DND-41 (cell line): ENCODE data around the gene NIBAN1.

Source experiments
- ATAC-seq: fragments of 200-7000 bp; cut with Tn5 transposase; 3 replicates; pipeline ENCODE4 v1.9.1; 2021; ENCODE audit warnings: low read depth; ENCODE audit not compliant: insufficient read depth
- DNase-seq: peaks from one replicate; pipeline ENCODE4 v3.0.0-alpha.2; 2020
- H2AFZ ChIP-seq: 2 replicates; pipeline ENCODE4 v1.6.0; 2012; ENCODE audit warnings: low read depth, low read length
- H3K27ac ChIP-seq: 2 replicates; pipeline ENCODE4 v1.5.1; 2012; ENCODE audit warnings: low read length, inconsistent platforms
- H3K27me3 ChIP-seq: fragments of 200-600 bp; sonication (generic); 2 replicates; pipeline ENCODE4 v1.6.0; 2012; ENCODE audit warnings: low read length, mild to moderate bottlenecking, inconsistent platforms; ENCODE audit not compliant: insufficient read depth, poor library complexity
- H3K36me3 ChIP-seq: 2 replicates; pipeline ENCODE4 v1.5.1; 2012; ENCODE audit warnings: low read length, inconsistent platforms; ENCODE audit not compliant: insufficient read depth
- H3K4me1 ChIP-seq: 2 replicates; pipeline ENCODE4 v1.5.1; 2012; ENCODE audit warnings: mild to moderate bottlenecking, low read length; ENCODE audit not compliant: insufficient read depth
- H3K4me2 ChIP-seq: 2 replicates; pipeline ENCODE4 v1.6.0; 2012; ENCODE audit warnings: mild to moderate bottlenecking, moderate library complexity, low read length, inconsistent platforms; ENCODE audit not compliant: insufficient read depth
- H3K4me3 ChIP-seq, 2 experiments: fragments of 200-600 bp in 1 of 2; shearing (Covaris generic) in 1 of 2; 2 replicates each; pipeline ENCODE4 v1.5.1; 2012 to 2016; ENCODE audit warnings: inconsistent platforms in 2 of 2, low read length in 2 of 2, mild to moderate bottlenecking in 2 of 2, low read depth in 1 of 2, moderate library complexity in 1 of 2
- H3K79me2 ChIP-seq: 2 replicates; pipeline ENCODE4 v1.6.0; 2012; ENCODE audit warnings: low read length, inconsistent platforms; ENCODE audit not compliant: insufficient read depth
- H3K9ac ChIP-seq: 2 replicates; pipeline ENCODE4 v1.6.0; 2012; ENCODE audit warnings: low read depth, mild to moderate bottlenecking, inconsistent platforms, low read length, moderate library complexity
- H3K9me3 ChIP-seq: 2 replicates; pipeline ENCODE4 v1.5.1; 2012; ENCODE audit warnings: low read length, moderate library complexity, mild to moderate bottlenecking, inconsistent platforms; ENCODE audit not compliant: insufficient read depth, severe bottlenecking
- H4K20me1 ChIP-seq: 2 replicates; pipeline ENCODE4 v1.6.0; 2012; ENCODE audit warnings: low read length; ENCODE audit not compliant: insufficient read depth
- EZH2 ChIP-seq: IDR thresholded peaks from 3 replicates; pipeline ENCODE4 v1.6.1; 2012; ENCODE audit warnings: borderline replicate concordance, low read depth, mild to moderate bottlenecking, moderate library complexity, low read length, inconsistent platforms; ENCODE audit not compliant: severe bottlenecking
- TF ChIP-seq, protein P1 (sequence below): IDR thresholded peaks from 2 replicates; pipeline ENCODE4 v1.5.1; 2012; ENCODE audit warnings: borderline replicate concordance, low read length, moderate library complexity, mild to moderate bottlenecking; ENCODE audit not compliant: poor library complexity, severe bottlenecking; ENCODE audit errors: extremely low read depth

Gene NIBAN1

DNA sequence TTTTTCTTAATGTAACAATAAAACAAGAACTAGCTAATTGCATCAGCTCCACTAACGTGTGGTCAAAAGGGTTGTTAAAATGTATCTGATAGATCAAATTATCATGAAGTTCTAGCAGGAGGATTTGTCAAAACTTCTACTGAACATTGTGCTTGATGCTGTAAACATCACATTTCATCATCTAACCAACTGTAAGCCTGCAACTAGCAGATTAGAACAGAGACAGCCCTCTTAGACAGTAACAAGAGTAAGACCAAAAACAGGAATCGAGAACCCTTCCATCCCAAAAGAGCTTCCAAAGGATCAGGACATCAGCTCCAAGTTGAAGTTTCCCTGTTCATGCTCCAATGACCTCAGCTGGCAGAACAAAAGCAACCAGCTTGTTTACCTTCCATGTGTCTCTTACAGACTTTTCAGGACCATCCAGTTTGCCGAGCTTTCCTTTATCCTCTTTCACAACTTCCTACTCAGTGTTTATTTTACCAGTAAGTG is 44.6 kb downstream of the NIBAN1 start:
- Histone ChIP-seq H3K27ac (no peak overlapping the region), H3K79me2 (no peaks in the 10 kb centered on the region), H3K36me3 (no peaks in the 10 kb centered on the region), H2AFZ (no peak overlapping the region), H3K9ac (no peak overlapping the region), H3K9me3 (no peaks in the 10 kb centered on the region), H4K20me1 (no peaks in the 10 kb centered on the region), H3K4me2 (no peak overlapping the region), H3K4me1 (no peaks in the 10 kb centered on the region), H3K4me3 (no peak overlapping the region), H3K27me3 (peaks cover 3% of the 10 kb centered on the region)
- DNase-seq (no peak), ATAC-seq (no peak)
- TF ChIP-seq, protein P1, sequence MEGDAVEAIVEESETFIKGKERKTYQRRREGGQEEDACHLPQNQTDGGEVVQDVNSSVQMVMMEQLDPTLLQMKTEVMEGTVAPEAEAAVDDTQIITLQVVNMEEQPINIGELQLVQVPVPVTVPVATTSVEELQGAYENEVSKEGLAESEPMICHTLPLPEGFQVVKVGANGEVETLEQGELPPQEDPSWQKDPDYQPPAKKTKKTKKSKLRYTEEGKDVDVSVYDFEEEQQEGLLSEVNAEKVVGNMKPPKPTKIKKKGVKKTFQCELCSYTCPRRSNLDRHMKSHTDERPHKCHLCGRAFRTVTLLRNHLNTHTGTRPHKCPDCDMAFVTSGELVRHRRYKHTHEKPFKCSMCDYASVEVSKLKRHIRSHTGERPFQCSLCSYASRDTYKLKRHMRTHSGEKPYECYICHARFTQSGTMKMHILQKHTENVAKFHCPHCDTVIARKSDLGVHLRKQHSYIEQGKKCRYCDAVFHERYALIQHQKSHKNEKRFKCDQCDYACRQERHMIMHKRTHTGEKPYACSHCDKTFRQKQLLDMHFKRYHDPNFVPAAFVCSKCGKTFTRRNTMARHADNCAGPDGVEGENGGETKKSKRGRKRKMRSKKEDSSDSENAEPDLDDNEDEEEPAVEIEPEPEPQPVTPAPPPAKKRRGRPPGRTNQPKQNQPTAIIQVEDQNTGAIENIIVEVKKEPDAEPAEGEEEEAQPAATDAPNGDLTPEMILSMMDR: no peak
- no peak for TF ChIP-seq EZH2

DNA sequence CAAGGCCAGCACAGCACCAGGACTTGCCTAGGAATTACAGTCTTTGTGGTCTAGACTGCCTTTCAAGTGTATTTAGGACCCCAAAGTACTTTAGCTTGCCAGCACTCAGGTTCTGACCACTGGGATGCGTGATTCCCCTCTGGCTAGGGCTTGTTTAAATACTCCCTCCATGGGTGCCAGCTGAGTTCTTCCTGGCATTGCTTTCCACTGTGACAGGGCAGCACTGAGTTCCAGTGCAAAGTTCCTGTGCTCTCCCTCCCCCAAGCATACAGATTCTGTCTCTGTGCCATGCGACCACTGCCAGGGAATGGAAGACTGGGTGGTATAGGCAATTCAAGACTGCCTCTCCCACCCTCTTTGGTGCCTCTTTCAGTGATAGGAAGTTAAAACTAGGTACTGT is 45.9 kb downstream of the NIBAN1 start:
- Histone ChIP-seq H3K27me3 (peaks cover 3% of the 10 kb centered on the region), H3K4me3 (no peak overlapping the region), H3K27ac (no peak overlapping the region), H3K9ac (no peak overlapping the region), H2AFZ (no peak overlapping the region), H4K20me1 (no peaks in the 10 kb centered on the region), H3K4me2 (no peak overlapping the region), H3K9me3 (no peaks in the 10 kb centered on the region), H3K4me1 (no peaks in the 10 kb centered on the region), H3K36me3 (no peaks in the 10 kb centered on the region), H3K79me2 (no peaks in the 10 kb centered on the region)
- DNase-seq: no peak
- no peak for ATAC-seq
- TF ChIP-seq, protein P1: no peak
- no peak for TF ChIP-seq EZH2
